T-helper 17 cell (primary cell): ENCODE results near the gene TIPRL. TPM values are rescaled to one million over a fixed set of nuclear protein-coding genes. Genes with fewer than 3 reads are reported as not detected.
"Not testable (repeated sequence)": the region's sequence is repeated elsewhere in the genome, so short reads cannot be mapped to it uniquely, and the experiment has no call there.

ENCODE experiments used
- ATAC-seq: fragments of 150-1000 bp; cut with Tn5 transposase; 2 replicates; pipeline ENCODE4 v1.10.0; 2021; ENCODE audit warnings: mild to moderate bottlenecking, moderate library complexity
- DNase-seq, 3 donors: peaks; one replicate each; pipeline versions ENCODE4 v3.0.0 to v3.0.0-alpha.2; 2020 to 2021
- H3K9me3 ChIP-seq: one replicate; pipeline ENCODE4 v1.7.0; 2013; ENCODE audit warnings: low read length, mild to moderate bottlenecking; ENCODE audit not compliant: control insufficient read depth, poor library complexity, severe bottlenecking
- H3K27ac Mint-ChIP-seq: one replicate; pipeline ENCODE4 v1.8.0; 2022; ENCODE audit warnings: mild to moderate bottlenecking, moderate library complexity, mixed read lengths
- H3K27me3 Mint-ChIP-seq: one replicate; pipeline ENCODE4 v1.8.0; 2022; ENCODE audit warnings: mixed read lengths
- H3K36me3 Mint-ChIP-seq: one replicate; pipeline ENCODE4 v1.8.0; 2022; ENCODE audit warnings: low read depth, mixed read lengths
- H3K4me1 Mint-ChIP-seq: one replicate; pipeline ENCODE4 v1.8.0; 2022; ENCODE audit warnings: mild to moderate bottlenecking, mixed read lengths
- H3K4me3 Mint-ChIP-seq: one replicate; pipeline ENCODE4 v1.8.0; 2022; ENCODE audit warnings: mild to moderate bottlenecking, moderate library complexity, mixed read lengths
- total RNA-seq, 4 donors: library from RNA in 2 of 4; stranded (reverse) in 2 of 4; gene quantifications; one replicate each; pipeline ENCODE4 v1.2.3 and lab custom pipeline; 2022 to 2026

TIPRL gene
- total RNA-seq, 2 donors from 2014 or later, result 17.5 to 22.6 TPM

DNA sequence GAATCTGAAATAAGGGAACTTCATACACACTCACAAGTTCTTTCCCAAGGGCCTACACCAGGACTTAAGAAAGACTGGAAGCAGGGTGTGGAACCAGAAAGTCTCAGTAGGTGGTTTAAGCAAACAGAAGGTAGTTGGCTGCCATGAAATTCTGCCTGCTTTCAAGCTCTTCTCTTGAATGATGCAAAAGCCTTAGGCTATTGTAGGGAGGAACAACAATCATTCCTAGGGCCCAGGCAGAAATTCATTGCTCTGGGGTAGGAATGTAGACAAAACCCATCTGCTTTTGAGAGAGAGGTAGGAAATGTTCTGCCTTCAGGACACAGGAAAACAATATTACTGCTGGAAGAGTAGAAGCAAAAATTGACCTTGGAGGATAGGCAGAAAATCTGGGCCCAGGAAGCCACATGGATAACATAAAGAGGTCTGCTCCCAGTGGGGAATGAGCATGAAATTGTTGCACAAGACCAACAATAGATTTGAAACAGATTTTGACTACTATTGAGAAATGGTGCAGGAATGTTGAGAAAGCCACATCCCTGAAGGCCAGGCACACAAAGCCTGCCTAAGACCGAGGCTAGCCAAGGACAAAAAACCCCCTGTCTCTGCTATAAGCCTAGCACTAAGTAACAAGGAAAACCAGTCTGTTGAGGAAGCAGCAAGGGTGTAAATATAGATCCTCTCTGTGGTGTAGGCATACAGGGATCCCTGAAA is 24.3 kb downstream of the TIPRL start:
- H3K27me3 Mint-ChIP-seq, result no peaks in the 10 kb centered on the region
- peaks cover 2% of the 10 kb centered on the region for H3K36me3 Mint-ChIP-seq
- H3K9me3 ChIP-seq, result no peaks in the 10 kb centered on the region
- DNase-seq, result no peak
- ATAC-seq, result no peak
- H3K4me3 Mint-ChIP-seq, result no peak overlapping the region
- H3K4me1 Mint-ChIP-seq, result no peaks in the 10 kb centered on the region
- H3K27ac Mint-ChIP-seq, result no peak overlapping the region

DNA sequence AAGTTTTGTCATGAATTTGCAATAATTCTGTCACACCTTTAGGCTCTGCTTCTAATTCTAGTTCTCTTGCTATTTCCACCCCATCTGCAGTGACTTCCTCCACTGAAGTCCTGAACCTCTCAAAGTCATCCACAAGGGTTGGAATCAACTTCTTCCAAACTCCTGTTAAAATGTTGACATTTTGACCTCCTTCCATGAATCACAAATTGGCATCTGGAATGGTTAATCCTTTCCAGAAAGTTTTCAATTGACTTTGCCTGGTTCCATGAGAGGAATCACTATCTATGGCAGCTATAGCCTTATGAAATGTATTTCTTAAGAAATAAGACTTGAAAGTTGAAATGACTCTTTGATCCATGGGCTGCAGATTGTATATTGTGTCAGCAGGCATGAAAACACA is 27.3 kb downstream of the TIPRL start:
- H3K9me3 ChIP-seq, result no peaks in the 10 kb centered on the region
- no peaks in the 10 kb centered on the region for H3K27me3 Mint-ChIP-seq
- H3K4me1 Mint-ChIP-seq, result no peaks in the 10 kb centered on the region
- H3K36me3 Mint-ChIP-seq, result peaks cover 2% of the 10 kb centered on the region
- no peak overlapping the region for H3K27ac Mint-ChIP-seq
- H3K4me3 Mint-ChIP-seq, result no peak overlapping the region
- ATAC-seq (no peak), DNase-seq (no peak)

DNA sequence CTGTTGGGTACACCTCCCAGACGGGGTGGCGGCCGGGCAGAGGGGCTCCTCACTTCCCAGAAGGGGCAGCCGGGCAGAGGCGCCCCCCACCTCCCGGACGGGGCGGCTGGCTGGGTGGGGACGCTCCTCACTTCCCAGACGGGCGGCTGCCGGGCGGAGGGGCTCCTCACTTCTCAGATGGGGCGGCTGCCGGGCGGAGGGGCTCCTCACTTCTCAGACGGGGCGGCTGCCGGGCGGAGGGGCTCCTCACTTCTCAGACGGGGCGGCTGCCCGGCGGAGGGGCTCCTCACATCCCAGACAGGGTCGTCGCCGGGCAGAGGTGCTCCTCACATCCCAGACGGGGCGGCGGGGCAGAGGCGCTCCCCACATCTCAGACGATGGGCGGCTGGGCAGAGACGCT is 28.9 kb downstream of the TIPRL start:
- H3K9me3 ChIP-seq, H3K4me1 Mint-ChIP-seq, DNase-seq, ATAC-seq, H3K27ac Mint-ChIP-seq, H3K4me3 Mint-ChIP-seq, H3K36me3 Mint-ChIP-seq, H3K27me3 Mint-ChIP-seq: not testable (repeated sequence)

DNA sequence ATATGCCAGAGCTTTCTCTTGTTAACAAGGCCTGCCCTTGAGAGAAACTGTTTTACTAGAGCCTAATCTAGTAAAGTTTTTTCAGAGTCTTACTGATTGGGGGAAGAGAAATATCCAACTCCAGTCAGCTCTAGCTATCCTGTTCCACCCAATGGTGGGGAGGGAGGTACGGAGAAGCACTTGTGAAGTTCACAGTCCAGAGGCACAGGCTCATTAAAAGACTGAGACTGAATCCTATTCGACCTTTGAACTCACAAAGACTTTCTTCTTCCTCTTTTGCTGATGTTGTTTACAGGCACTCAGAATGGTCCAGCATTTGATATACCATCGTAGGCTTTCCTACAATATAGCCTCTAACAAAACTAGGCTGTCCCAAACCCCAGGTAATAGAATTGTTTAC is 31.6 kb downstream of the TIPRL start:
- no peaks in the 10 kb centered on the region for H3K9me3 ChIP-seq
- Mint-ChIP-seq H3K27ac (no peak overlapping the region), H3K4me1 (no peaks in the 10 kb centered on the region), H3K27me3 (no peaks in the 10 kb centered on the region), H3K36me3 (no peaks in the 10 kb centered on the region), H3K4me3 (no peak overlapping the region)
- DNase-seq, result no peak
- no peak for ATAC-seq

DNA sequence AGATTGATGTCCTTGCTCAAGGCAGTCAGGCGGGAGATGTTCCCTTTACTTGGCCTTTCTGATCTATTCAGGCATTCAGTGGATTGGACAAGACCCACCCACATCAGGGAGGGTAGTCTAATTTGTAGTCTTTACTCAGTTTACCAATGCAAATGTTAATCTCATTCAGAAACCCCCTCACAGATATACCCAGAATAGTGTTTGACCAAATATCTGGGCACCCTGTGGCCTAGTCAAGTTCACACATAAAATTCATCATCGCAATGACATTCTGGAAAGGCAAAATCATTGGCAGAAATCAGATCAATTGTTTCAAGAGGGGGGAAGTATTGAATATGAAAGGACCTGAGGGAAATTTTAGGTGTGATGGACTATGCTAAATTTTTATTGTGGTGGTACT is 34.6 kb downstream of the TIPRL start:
- H3K27ac Mint-ChIP-seq, result no peak overlapping the region
- no peak for ATAC-seq

DNA sequence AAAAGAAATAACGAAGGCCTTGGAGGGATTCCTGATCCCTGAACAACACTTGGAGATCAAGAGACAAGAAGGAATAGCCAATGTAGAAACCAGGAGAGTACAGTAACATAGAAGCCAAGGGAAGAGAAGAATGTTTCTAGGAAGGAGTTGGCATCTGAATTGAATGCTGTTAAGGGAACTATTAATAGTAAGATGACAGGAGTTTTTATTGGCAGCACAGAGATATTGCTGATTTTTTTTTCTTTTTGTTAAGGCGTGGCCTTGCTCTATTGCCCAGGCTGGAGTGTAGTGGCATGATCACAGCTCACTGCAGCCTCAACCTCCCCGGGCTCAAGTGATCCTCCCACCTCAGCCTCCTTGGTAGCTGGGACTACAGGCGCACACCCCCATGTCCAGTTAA is 37.4 kb downstream of the TIPRL start:
- Mint-ChIP-seq H3K27ac (no peak overlapping the region), H3K36me3 (peaks cover 2% of the 10 kb centered on the region), H3K4me3 (no peak overlapping the region), H3K4me1 (peaks cover 2% of the 10 kb centered on the region), H3K27me3 (peaks cover 12% of the 10 kb centered on the region)
- DNase-seq (no peak), ATAC-seq (no peak)
- no peaks in the 10 kb centered on the region for H3K9me3 ChIP-seq

More for the DNA sequence above, 34.6 kb downstream of the TIPRL start:
- Mint-ChIP-seq H3K27me3 (no peaks in the 10 kb centered on the region), H3K36me3 (no peaks in the 10 kb centered on the region), H3K4me3 (no peak overlapping the region), H3K4me1 (no peaks in the 10 kb centered on the region)
- no peak for DNase-seq
- H3K9me3 ChIP-seq, result no peaks in the 10 kb centered on the region

DNA sequence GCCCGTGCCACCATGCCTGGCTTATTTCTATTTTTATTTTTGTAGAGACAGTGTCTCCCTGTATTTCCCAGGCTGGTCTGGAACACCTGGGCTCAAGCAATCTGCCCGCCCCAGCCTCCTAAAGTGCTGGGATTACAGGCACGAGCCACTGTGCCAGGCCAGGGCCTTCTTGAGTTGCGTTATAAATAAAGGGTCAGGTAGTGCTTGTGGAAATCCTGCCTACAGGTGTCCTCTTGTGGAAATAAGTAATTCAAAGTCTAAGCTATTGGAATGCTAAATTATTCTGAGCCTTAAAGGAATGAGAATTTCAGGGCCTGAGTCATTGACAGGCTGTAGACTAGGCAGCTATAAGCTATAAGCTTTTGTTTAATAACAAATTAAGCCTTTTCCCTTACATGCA is 38.9 kb downstream of the TIPRL start:
- H3K4me3 Mint-ChIP-seq, result no peak overlapping the region
- no peak overlapping the region for H3K27ac Mint-ChIP-seq
- no peak for DNase-seq
- H3K9me3 ChIP-seq, result no peaks in the 10 kb centered on the region
- no peak for ATAC-seq
- peaks cover 2% of the 10 kb centered on the region for H3K36me3 Mint-ChIP-seq
- peaks cover 2% of the 10 kb centered on the region for H3K4me1 Mint-ChIP-seq
- H3K27me3 Mint-ChIP-seq, result peaks cover 12% of the 10 kb centered on the region

DNA sequence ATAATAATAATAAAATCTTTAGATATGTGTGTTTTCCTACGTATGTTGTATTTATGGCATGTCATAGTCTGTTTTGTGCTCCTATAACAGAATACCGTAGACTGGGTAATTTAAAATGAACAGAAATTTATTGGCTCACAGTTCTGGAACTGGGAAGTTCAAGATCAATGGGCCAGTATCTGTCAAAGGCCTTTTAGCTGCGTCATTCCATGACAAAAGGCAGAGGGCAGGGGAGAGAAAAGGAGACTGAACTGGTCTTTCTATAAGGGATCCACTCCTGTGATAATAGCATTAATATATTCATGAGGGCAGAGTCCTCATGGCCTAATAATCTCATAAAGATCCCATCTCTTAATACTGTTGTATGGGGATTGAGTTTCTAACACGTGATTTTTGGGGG is 39.9 kb downstream of the TIPRL start:
- no peak for ATAC-seq
- peaks cover 2% of the 10 kb centered on the region for H3K4me1 Mint-ChIP-seq
- H3K4me3 Mint-ChIP-seq, result no peak overlapping the region
- H3K9me3 ChIP-seq, result no peaks in the 10 kb centered on the region
- peaks cover 2% of the 10 kb centered on the region for H3K36me3 Mint-ChIP-seq
- peaks cover 12% of the 10 kb centered on the region for H3K27me3 Mint-ChIP-seq
- DNase-seq, result no peak
- H3K27ac Mint-ChIP-seq, result no peak overlapping the region

DNA sequence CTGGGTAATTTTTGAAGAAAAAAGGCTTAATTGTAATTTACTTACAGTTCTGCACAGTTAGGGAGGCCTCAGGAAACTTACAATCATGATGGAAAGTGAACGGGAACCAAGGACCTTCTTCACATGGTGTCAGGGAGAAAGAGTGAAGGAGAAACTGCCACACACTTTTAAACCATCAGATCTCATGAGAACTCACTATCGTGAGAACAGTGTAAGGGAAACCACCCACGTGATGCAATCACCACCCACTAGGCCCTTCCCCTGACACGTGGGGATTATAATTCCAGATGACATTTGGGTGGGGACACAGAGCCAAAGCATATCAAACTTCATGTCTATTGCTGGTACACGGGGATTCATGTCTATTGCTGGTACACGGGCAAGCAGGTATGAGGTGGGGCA is 41.7 kb downstream of the TIPRL start:
- no peaks in the 10 kb centered on the region for H3K9me3 ChIP-seq
- no peak overlapping the region for H3K4me3 Mint-ChIP-seq
- no peak overlapping the region for H3K27ac Mint-ChIP-seq
- peaks cover 5% of the 10 kb centered on the region for H3K4me1 Mint-ChIP-seq
- no peak for ATAC-seq
- H3K36me3 Mint-ChIP-seq, result peaks cover 2% of the 10 kb centered on the region
- no peak for DNase-seq
- peaks cover 12% of the 10 kb centered on the region for H3K27me3 Mint-ChIP-seq

DNA sequence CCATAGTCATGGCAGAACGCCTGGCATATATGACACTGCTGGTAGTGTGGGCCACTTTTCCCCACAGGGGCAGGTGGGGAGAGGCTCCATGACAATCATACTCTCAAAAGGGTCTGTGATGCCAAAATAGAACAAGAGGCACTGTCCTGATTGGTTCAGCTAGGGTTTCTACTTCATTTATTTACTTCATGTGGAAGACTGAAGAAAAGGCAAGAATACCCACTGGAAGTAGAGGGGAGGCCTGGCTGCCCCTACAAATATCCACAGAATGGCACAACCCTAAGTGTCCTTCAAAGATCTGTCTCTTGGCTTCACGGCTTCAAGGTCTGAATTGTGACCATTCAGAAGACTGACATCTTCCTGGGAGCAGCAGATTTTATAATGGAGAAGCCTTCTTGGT is 42.5 kb downstream of the TIPRL start:
- Mint-ChIP-seq H3K36me3 (peaks cover 2% of the 10 kb centered on the region), H3K4me1 (peaks cover 7% of the 10 kb centered on the region), H3K27ac (no peak overlapping the region), H3K27me3 (peaks cover 12% of the 10 kb centered on the region), H3K4me3 (no peak overlapping the region)
- no peaks in the 10 kb centered on the region for H3K9me3 ChIP-seq
- DNase-seq, result no peak
- no peak for ATAC-seq

DNA sequence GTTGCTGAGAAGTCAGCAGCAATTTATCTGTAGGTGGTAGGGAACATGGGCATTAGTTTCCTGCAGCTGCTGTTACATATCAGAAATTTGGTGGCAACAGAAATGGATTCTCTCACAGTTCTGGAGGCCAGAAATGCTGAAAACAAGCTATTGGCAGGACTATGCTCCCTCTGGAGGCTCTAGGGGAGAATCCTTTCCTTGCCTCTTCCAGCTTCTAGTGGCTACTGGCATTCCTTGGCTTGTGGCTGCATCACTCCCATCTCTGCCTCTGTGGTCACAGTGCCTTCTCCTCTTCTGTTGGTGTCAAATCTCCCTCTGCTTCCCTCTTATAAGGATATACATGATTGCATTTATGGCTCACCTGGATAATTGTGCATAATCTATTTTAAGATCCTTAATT is 44.5 kb downstream of the TIPRL start:
- Mint-ChIP-seq H3K4me3 (no peak overlapping the region), H3K4me1 (peaks cover 24% of the 10 kb centered on the region), H3K27me3 (peaks cover 12% of the 10 kb centered on the region), H3K27ac (no peak overlapping the region), H3K36me3 (peaks cover 2% of the 10 kb centered on the region)
- no peaks in the 10 kb centered on the region for H3K9me3 ChIP-seq
- ATAC-seq, result no peak
- no peak for DNase-seq

DNA sequence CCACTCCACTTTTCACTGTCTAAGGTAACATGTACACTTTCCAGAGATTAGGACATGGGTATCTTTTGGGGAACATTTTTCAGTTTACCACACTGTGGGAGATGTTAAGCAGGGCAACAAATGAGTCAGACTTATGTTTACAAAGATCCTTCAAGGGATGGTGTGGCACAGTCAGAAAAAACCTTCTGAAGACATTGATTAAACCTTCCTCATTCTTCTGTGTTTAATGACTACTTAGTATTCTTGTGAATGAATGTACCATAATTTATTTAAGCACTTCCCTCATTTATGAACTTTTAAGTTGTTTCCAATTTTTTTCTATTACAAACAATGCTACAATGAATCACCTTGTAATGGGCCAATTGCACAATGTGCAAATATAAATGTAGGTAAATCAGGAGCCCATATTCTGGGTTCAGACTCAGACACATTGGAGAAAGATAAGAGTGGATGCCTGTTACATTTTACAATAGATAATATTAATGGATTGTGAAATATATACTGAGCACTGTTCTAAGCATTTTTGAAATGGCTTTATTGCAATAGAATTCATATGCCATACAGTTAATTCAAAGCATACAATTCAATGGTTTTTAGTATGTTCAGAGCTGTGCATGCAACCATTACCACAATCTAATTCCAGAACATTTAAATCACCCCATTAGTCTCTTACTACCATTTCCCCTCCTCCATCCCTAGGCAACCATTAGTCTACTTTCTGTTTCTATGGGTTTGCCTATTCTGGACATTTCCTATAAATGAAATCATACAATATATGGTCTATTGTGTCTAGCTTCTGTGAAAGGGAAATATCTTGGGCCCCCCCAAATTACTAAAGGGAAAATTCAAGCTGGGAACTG is 45.1 kb downstream of the TIPRL start:
- Mint-ChIP-seq H3K27ac (no peak overlapping the region), H3K4me1 (peaks cover 28% of the 10 kb centered on the region), H3K36me3 (peaks cover 2% of the 10 kb centered on the region), H3K27me3 (peaks cover 10% of the 10 kb centered on the region), H3K4me3 (no peak overlapping the region)
- H3K9me3 ChIP-seq, result no peaks in the 10 kb centered on the region
- ATAC-seq, result no peak
- DNase-seq, result no peak

DNA sequence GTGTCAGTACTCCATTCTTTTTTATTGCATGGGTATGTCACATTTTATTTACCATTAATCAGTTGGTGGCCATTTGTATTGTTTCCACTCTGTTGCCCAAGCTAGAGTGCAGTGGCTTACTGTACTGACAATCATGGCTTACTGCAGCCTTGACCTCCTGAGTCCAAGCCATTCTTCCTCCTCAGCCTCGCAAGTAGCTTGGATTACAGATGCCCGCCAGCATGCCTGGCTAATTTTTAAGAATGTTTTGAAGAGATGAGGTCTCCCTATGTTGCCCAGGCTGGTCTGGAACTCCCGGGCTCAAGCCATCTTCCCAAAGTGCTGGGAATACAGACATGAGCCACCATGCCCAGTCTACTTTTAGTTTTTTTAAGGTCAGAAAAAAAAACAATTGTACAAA is 46.2 kb downstream of the TIPRL start:
- Mint-ChIP-seq H3K4me1 (peaks cover 36% of the 10 kb centered on the region), H3K27me3 (no peaks in the 10 kb centered on the region), H3K4me3 (peak overlapping the region; percentile 94), H3K27ac (no peak overlapping the region), H3K36me3 (peaks cover 4% of the 10 kb centered on the region)
- DNase-seq (no peak), ATAC-seq (no peak)
- H3K9me3 ChIP-seq, result no peaks in the 10 kb centered on the region
